ENCODE measurements around the gene TBC1D32. TPM values are rescaled to one million over a fixed set of nuclear protein-coding genes. Genes with fewer than 3 reads are reported as not detected.

Gene TBC1D32
- total RNA-seq, 1 donor from 2014 or later, result 2.1 TPM

DNA sequence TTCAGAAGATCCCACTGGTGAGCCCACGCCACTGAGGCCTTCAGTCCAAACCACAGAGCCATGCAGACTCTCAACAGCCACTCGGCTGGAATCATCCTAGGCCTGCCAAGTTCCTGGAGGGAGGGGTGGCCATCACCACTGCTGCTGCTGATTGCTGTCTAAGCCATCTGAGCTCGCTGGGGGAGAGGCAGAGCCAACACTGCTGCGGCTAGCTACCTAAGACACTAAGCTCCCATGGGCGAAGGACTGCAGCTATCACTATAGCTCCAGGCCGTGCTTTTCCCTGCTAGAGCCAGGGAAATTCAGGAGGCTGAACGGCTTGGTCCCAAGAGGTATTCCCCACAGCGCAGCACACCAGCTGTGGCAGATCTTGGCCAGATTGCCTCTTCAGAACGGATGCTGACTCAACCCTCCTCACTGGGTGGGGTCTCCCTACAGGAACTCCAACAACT is 73.6 kb downstream of the TBC1D32 start:
- Histone ChIP-seq H3K36me3 (no peaks in the 10 kb centered on the region), H3K9me3 (peaks cover 4 to 20% of the 10 kb centered on the region in 2 donors), H3K4me3 (no peak overlapping the region), H3K4me1 (no peaks in the 10 kb centered on the region), H3K27me3 (no peaks in the 10 kb centered on the region), H3K27ac (no peak overlapping the region)
- intact Hi-C loops (cut with DNase I), result no loop called here
- no peak for DNase-seq (ENCODE audit: low spot score in 2 of 2)
- TF ChIP-seq, protein P1, sequence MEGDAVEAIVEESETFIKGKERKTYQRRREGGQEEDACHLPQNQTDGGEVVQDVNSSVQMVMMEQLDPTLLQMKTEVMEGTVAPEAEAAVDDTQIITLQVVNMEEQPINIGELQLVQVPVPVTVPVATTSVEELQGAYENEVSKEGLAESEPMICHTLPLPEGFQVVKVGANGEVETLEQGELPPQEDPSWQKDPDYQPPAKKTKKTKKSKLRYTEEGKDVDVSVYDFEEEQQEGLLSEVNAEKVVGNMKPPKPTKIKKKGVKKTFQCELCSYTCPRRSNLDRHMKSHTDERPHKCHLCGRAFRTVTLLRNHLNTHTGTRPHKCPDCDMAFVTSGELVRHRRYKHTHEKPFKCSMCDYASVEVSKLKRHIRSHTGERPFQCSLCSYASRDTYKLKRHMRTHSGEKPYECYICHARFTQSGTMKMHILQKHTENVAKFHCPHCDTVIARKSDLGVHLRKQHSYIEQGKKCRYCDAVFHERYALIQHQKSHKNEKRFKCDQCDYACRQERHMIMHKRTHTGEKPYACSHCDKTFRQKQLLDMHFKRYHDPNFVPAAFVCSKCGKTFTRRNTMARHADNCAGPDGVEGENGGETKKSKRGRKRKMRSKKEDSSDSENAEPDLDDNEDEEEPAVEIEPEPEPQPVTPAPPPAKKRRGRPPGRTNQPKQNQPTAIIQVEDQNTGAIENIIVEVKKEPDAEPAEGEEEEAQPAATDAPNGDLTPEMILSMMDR (IDR thresholded peaks at IDR 0.05), result no peak

DNA sequence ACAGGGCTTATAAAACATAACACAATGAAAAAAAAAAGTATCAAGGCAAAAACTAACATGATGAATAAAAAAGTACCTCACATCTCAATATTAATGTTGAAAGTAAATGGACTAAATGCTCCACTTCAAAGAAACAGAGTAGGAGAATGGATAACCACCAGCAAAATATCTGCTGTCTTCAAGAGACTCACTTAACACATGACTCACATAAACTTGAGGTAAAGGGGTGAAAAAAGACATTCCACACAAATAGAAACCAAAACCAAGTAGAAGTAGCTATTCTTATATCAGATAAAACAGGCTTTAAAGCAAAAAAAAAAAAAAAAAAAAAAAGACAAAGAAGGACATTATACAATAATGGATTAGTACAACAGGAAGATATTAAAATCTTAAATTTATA is 86.9 kb downstream of the TBC1D32 start:
- intact Hi-C loops (cut with DNase I), result no loop called here
- H3K9me3 ChIP-seq, result peaks cover 13 to 42% of the 10 kb centered on the region in 2 donors
- H3K36me3 ChIP-seq, result peaks cover 0 to 9% of the 10 kb centered on the region in 2 donors
- no peaks in the 10 kb centered on the region for H3K4me1 ChIP-seq
- H3K27me3 ChIP-seq, result no peaks in the 10 kb centered on the region
- H3K27ac ChIP-seq, result no peak overlapping the region
- TF ChIP-seq, protein P1 (IDR thresholded peaks at IDR 0.05), result no peak
- H3K4me3 ChIP-seq, result no peak overlapping the region
- no peak for DNase-seq (ENCODE audit: low spot score in 2 of 2)

DNA sequence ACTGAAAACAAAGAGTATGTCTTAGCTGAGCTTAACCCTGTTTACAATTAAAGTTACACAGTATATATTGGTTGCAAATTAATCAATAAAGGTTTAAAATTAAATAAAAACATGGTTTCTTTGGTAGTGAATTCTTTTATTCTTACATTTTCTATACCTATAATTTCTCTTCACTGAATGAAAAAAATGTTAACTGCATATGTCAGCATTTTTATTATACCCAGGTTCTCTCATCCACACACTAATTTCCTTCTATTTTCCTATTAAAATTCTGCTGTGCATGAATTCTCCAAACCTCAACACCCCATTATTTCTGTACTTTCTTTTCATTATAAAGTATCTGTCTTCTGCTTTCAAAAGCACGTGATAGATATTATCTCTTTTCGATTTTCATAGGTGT is 91.9 kb downstream of the TBC1D32 start:
- Histone ChIP-seq H3K36me3 (peaks cover 0 to 6% of the 10 kb centered on the region in 2 donors), H3K4me3 (no peak overlapping the region), H3K4me1 (no peaks in the 10 kb centered on the region), H3K27ac (no peak overlapping the region), H3K9me3 (peaks cover 9 to 18% of the 10 kb centered on the region in 2 donors), H3K27me3 (no peaks in the 10 kb centered on the region)
- TF ChIP-seq, protein P1 (IDR thresholded peaks at IDR 0.05), result no peak
- intact Hi-C loops (cut with DNase I), result no loop called here
- DNase-seq (ENCODE audit: low spot score in 2 of 2), result no peak

DNA sequence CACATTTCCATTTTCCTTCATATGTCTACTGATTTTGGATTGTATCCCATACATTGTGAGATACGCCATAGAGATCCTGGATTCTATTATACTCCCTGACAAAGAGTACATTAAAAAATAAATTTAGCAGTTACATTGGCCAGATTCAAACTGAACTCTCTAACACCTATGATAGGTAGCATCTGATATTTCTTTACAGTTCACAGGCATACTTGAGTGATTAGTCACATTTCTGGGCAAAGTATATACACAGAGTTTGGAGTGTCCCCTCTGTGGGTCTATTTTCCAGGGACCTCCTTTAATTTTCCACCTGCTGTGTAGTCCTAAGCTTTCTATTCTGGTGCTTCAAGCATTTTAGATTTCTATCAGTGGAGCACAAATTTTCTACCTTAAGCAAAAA is 96.4 kb downstream of the TBC1D32 start:
- TF ChIP-seq, protein P1 (IDR thresholded peaks at IDR 0.05), result no peak
- H3K27ac ChIP-seq, result no peak overlapping the region
- H3K36me3 ChIP-seq, result no peaks in the 10 kb centered on the region
- no peak overlapping the region for H3K4me3 ChIP-seq
- intact Hi-C loops (cut with DNase I), result no loop called here
- H3K4me1 ChIP-seq, result no peaks in the 10 kb centered on the region
- H3K9me3 ChIP-seq, result no peaks in the 10 kb centered on the region
- no peaks in the 10 kb centered on the region for H3K27me3 ChIP-seq
- DNase-seq (ENCODE audit: low spot score in 2 of 2), result no peak

DNA sequence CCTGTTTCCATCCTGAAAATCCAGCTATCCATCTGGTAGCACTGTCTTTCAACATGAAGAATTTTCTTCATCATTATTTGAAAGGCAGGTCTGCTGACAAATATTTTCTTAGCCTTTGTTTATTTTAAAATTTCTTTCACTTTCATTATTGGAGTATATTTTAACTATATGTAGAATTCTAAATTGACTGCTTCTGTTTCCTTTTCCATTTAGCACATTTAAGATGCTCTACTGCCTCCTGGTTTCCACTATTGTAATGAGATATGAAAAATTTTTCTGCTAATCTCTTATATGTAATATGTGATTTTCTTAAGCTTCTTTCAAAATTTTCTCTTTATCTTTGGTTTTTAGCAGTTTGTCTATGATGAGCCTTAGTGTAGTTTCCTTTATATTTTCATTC is 97.3 kb downstream of the TBC1D32 start:
- intact Hi-C loops (cut with DNase I), result no loop called here

More for the DNA sequence above, 97.3 kb downstream of the TBC1D32 start:
- no peaks in the 10 kb centered on the region for H3K27me3 ChIP-seq
- H3K36me3 ChIP-seq, result no peaks in the 10 kb centered on the region
- H3K9me3 ChIP-seq, result no peaks in the 10 kb centered on the region
- no peak overlapping the region for H3K4me3 ChIP-seq
- no peak overlapping the region for H3K27ac ChIP-seq
- H3K4me1 ChIP-seq, result no peaks in the 10 kb centered on the region
- no peak for DNase-seq (ENCODE audit: low spot score in 2 of 2)
- TF ChIP-seq, protein P1 (IDR thresholded peaks at IDR 0.05), result no peak

Measured in ascending aorta (tissue), 2 donors.